Activated CD8-positive, alpha-beta T cell treated with anti-CD3 and anti-CD28 coated beads, Interleukin-2, amount 10 ng/mL, durations not matched to agents 7 days and 5 days (primary cell): ENCODE results near the gene VIPR2. TPM values are rescaled to one million over a fixed set of nuclear protein-coding genes. Genes with fewer than 3 reads are reported as not detected.

Experiments
- ATAC-seq: fragments of 150-1000 bp; cut with Tn5 transposase; one replicate; pipeline ENCODE4 v1.10.0; 2021; ENCODE audit warnings: moderate library complexity
- CTCF ChIA-PET: fragments of 350-600 bp; sonication (Branson Sonifier 250); formaldehyde crosslinking; loops from one replicate; lab custom pipeline; 2021; ENCODE audit warnings: antibody characterized with exemption; lab: Charles Lee
- POLR2A ChIA-PET: fragments of 350-600 bp; sonication (Branson Sonifier 250); formaldehyde crosslinking; loops from one replicate; lab custom pipeline; 2021; ENCODE audit warnings: antibody characterized with exemption; lab: Charles Lee
- DNase-seq: peaks from one replicate; pipeline ENCODE4 v3.0.0-alpha.2; 2020
- H3K27ac Mint-ChIP-seq: one replicate; pipeline ENCODE4 v1.8.0; 2021; ENCODE audit warnings: mild to moderate bottlenecking, mixed read lengths
- H3K27me3 Mint-ChIP-seq: one replicate; pipeline ENCODE4 v1.8.0; 2021; ENCODE audit warnings: low read depth, mixed read lengths
- H3K36me3 Mint-ChIP-seq: one replicate; pipeline ENCODE4 v1.8.0; 2021; ENCODE audit warnings: low read depth, mixed read lengths
- H3K4me1 Mint-ChIP-seq: one replicate; pipeline ENCODE4 v1.8.0; 2021; ENCODE audit warnings: low read depth, mixed read lengths
- H3K4me3 Mint-ChIP-seq: one replicate; pipeline ENCODE4 v1.8.0; 2021; ENCODE audit warnings: mild to moderate bottlenecking, mixed read lengths
- H3K9me3 Mint-ChIP-seq: one replicate; pipeline ENCODE4 v1.8.0; 2022; ENCODE audit warnings: mixed read lengths; ENCODE audit not compliant: insufficient read depth
- total RNA-seq, 2 experiments: library from RNA; stranded (reverse); gene quantifications; one replicate each; pipeline ENCODE4 v1.2.3, GENCODE V29; 2021

VIPR2 gene
- total RNA-seq, 2 experiments from 2014 or later: not detected

DNA sequence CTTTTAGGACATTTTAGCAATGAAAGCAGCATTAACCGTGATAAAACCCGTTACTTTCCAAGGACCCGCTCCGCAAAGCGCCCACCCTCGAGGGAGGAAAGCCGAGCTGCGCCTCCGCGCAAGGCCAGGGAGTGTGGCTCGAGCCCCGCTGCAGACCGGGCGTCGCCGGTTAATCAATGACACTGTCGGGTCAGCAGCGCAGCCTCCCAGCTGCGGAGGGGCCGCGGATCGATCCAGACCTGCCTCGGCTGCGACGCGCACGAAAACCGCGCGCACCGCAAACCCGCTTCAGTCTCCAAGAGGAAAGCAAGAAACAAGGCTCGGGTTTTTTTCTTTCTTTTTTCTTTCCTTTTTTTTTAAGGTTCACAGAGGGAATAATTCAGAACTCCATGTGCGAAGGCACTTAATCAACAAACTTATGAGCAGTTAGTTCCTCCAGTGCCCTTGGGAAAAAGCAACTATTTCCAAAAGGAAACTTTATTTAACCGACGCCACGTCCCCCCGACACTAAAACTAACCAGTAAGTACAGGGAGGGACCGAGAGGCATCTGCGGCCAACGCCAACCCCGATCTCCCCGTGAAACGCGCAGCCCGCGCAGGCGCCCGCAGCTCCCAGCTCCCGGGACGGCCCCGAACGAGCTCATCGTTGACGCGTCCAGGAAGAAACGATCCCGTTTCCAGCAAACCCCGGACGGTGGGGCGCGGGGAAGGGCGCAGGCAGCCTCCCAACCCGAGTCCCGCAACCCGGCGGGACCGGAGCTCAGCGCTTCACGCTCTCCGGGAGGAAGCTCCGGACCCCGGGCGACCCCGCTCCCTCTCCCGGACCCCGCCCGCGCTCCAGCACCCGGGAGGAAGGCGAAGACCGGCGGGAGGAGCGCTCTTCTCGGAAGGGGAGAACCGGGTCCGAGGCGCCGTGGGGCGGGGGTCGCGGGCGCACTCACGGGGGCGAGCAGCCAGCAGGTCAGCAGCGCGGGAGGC lies 598 bp downstream of the VIPR2 start:
- Mint-ChIP-seq H3K9me3 (no peaks in the 10 kb centered on the region), H3K27me3 (peaks cover 34% of the 10 kb centered on the region), H3K4me1 (peaks cover 3% of the 10 kb centered on the region), H3K36me3 (no peaks in the 10 kb centered on the region), H3K4me3 (peak overlapping the region; percentile 37), H3K27ac (no peak overlapping the region)
- ATAC-seq (no peak), DNase-seq (no peak)
- CTCF ChIA-PET: no interaction called here
- POLR2A ChIA-PET: no interaction called here

DNA sequence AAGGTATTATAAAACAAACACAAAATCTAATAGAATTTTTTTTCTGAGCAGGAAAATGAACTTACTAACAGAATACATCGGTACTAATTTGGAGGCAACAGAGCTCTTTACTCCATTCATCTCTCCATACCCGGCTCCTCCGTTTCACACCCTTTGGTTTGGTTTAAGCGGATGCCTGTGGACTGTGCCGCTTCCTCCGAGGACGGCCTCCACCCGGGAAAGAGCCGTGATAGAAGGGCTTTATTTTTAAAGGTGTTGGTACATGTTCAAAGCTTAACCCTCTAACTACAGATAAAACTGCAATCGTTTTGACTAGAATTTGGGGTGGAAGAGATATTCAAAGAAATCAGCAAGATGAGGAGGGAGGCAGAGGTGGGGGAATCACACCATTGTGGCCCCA lies 1.9 kb downstream of the VIPR2 start:
- Mint-ChIP-seq H3K9me3 (no peaks in the 10 kb centered on the region), H3K4me1 (peaks cover 3% of the 10 kb centered on the region), H3K36me3 (no peaks in the 10 kb centered on the region), H3K4me3 (no peak overlapping the region), H3K27me3 (peaks cover 29% of the 10 kb centered on the region), H3K27ac (no peak overlapping the region)
- ATAC-seq (no peak), DNase-seq (no peak)
- ChIA-PET POLR2A (no interaction called here), CTCF (interaction anchor here (1.6 kb wide), 1 partner anchor 166 kb away, joined by 4 read pairs; no protein-coding TSS in a partner anchor)

DNA sequence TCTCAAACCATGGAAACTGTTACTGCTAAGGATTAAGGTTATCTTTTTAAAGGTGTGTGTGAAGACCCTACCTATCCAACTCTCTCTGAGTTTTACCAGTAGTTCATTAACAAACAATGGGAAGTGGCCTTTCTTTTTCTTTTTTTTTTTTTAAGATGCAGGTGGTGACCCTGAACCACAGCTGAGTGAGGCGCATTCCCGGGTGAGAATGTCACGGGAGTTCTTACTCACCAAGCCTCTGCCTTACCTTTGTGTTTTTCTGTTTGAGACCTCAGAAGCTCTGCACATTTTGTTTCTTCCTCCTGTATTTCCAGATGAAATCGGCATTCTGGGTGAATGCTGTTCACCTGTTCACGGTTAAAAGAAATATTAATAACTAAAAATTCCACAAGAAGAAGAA lies 2.5 kb downstream of the VIPR2 start:
- no peak overlapping the region for H3K4me3 Mint-ChIP-seq
- H3K9me3 Mint-ChIP-seq: no peaks in the 10 kb centered on the region
- DNase-seq: no peak
- H3K27me3 Mint-ChIP-seq: peaks cover 29% of the 10 kb centered on the region
- H3K36me3 Mint-ChIP-seq: no peaks in the 10 kb centered on the region
- no peak for ATAC-seq
- POLR2A ChIA-PET: no interaction called here
- H3K27ac Mint-ChIP-seq: no peak overlapping the region
- H3K4me1 Mint-ChIP-seq: peaks cover 3% of the 10 kb centered on the region
- CTCF ChIA-PET: interaction anchor here (1.6 kb wide), 1 partner anchor 165 kb away, joined by 4 read pairs; no protein-coding TSS in a partner anchor

DNA sequence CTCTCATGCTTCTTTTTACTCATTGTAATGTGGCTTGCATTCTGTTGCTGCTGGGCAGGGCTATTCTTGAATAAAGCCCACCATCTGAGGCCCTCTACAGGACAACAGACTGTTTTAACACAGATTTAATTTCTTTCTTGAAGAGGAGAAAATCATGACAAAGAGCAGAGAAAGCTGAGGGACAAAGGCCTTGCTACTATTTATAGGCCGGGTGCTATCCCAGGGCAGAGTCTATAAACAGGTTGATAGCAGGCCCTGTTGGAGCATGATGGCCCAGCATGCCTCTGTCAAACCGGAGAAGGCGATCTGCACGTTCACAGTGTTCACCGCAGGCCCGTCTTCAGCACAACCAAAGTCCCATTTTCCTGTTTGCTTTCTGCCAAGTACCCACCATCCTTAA lies 3.0 kb downstream of the VIPR2 start:
- Mint-ChIP-seq H3K27me3 (peaks cover 29% of the 10 kb centered on the region), H3K4me3 (no peak overlapping the region), H3K9me3 (no peaks in the 10 kb centered on the region), H3K27ac (no peak overlapping the region), H3K4me1 (peaks cover 3% of the 10 kb centered on the region), H3K36me3 (no peaks in the 10 kb centered on the region)
- ATAC-seq (no peak), DNase-seq (no peak)
- ChIA-PET CTCF (no interaction called here), POLR2A (no interaction called here)

DNA sequence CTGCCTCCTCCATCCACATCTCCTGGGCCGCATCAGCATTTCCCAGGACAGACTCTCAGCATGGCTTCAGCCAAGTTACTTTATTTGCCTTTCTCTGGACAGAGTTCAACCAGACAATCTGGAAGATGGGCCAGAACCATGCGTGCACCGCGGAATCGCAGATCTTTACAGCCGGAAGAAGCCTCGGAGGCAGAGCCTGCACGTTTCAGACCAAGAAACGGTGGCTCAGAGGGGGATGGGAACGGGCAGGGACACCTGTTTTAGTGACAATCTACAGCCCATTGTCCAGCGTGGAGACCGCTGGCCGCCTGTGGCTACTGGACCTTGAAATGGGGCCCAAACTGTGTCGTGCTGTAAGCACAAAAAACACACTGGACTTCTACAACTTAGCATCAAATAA lies 3.5 kb downstream of the VIPR2 start:
- CTCF ChIA-PET: no interaction called here
- POLR2A ChIA-PET: no interaction called here
- Mint-ChIP-seq H3K36me3 (no peaks in the 10 kb centered on the region), H3K4me3 (no peak overlapping the region), H3K27me3 (peaks cover 29% of the 10 kb centered on the region), H3K27ac (no peak overlapping the region), H3K9me3 (no peaks in the 10 kb centered on the region), H3K4me1 (peaks cover 3% of the 10 kb centered on the region)
- ATAC-seq (no peak), DNase-seq (no peak)

DNA sequence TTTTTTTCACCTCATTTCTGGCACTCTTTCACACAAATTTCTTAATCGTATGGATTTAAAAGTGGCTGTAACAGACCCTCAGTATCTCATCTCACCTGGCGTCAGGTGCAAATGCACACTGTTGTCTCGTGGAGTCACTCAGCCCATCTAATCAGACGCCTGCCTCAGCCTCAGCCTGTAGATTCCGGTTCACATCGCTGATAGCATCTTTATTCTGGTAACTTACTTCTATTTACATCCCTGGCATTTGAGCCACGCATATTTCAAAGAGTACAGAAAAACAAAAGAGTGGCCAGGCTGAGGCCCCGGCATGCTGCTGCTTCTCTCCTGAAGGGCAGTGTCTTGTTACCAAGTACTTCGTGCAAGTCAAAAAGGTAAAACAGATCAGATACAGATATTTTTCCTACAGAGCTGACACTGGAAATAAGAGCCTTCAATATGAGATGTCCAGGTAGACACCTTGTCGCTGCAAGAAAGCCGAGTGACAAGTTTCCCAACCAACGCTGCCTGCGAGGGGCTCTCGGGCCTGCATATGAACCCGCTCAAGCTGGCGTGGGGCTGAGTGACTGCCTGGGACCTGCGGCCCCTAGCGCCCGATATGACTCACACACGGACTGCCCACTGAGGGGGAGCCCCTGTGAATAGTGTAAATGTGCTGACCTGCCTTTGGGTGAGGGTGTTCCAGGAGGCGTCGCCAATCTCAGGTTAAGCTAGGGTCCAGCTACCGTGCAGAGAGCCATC lies 4.3 kb downstream of the VIPR2 start:
- no peaks in the 10 kb centered on the region for H3K9me3 Mint-ChIP-seq
- H3K27ac Mint-ChIP-seq: no peak overlapping the region
- no peaks in the 10 kb centered on the region for H3K36me3 Mint-ChIP-seq
- ATAC-seq: no peak
- ChIA-PET POLR2A (no interaction called here), CTCF (no interaction called here)
- no peak overlapping the region for H3K4me3 Mint-ChIP-seq
- H3K4me1 Mint-ChIP-seq: peaks cover 3% of the 10 kb centered on the region
- peaks cover 27% of the 10 kb centered on the region for H3K27me3 Mint-ChIP-seq
- no peak for DNase-seq

DNA sequence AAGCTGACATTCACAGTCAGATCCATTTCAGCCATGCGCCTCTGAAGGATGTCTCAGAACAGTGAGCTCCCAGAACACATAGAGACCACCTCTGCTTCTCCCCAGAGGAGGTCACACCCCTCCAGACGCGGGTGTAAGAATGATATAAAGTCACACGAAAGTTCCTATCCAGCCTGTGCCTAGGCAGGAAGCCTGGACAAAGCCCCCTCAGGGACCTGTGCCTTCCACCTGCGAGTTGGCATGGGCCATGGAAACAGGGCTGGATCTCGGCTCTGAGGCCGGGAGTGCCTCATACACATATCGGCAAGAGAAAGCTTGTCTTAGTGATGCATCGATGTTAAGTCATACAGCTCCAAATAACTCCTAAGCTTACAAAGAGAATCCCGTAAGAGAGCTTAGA lies 5.0 kb downstream of the VIPR2 start:
- Mint-ChIP-seq H3K4me3 (no peak overlapping the region), H3K4me1 (no peaks in the 10 kb centered on the region), H3K36me3 (no peaks in the 10 kb centered on the region), H3K9me3 (no peaks in the 10 kb centered on the region), H3K27ac (no peak overlapping the region), H3K27me3 (peaks cover 25% of the 10 kb centered on the region)
- DNase-seq (no peak), ATAC-seq (no peak)
- CTCF ChIA-PET: no interaction called here
- POLR2A ChIA-PET: no interaction called here

DNA sequence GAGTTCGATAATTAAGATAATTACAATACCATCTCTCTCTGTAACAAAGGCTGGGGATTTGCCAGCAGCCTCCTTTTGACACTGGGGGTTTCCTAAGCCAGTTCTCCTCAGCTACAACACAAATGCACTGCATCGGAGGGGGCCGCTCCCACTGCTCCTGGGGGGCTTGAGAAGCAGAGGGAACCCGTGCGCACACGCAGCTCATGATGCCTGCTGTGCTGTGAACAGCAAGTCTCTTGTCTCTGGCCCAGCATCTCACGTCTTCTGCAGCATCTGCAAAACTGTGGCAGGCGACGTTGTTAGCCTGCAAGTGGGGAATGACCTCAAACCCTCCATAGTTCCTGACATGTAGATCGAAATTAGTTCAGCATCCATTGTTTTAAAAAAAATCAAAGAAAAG lies 5.5 kb downstream of the VIPR2 start:
- H3K27ac Mint-ChIP-seq: no peak overlapping the region
- H3K9me3 Mint-ChIP-seq: no peaks in the 10 kb centered on the region
- no peaks in the 10 kb centered on the region for H3K36me3 Mint-ChIP-seq
- H3K4me1 Mint-ChIP-seq: no peaks in the 10 kb centered on the region
- H3K27me3 Mint-ChIP-seq: peaks cover 24% of the 10 kb centered on the region
- ATAC-seq: no peak
- no peak overlapping the region for H3K4me3 Mint-ChIP-seq
- CTCF ChIA-PET: no interaction called here
- no peak for DNase-seq
- POLR2A ChIA-PET: no interaction called here

DNA sequence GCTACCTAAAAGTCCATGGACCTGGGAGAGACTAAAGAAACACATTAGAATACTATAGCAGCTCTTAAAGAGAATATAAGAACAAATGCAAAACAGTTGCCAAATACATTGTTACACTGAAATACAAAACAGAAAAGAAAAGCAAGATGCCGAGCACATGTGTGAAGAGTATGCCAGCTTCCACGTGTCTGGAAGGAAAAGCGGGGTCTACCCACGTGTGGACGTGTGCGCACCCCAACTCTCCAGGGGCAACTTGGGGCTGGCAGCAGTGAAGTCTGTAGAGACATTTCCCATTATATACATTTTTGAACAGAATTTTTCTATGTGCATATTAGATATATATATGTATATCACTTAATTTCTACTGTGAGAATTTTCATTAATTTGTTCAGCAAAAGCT lies 6.2 kb downstream of the VIPR2 start:
- H3K4me3 Mint-ChIP-seq: no peak overlapping the region

DNA sequence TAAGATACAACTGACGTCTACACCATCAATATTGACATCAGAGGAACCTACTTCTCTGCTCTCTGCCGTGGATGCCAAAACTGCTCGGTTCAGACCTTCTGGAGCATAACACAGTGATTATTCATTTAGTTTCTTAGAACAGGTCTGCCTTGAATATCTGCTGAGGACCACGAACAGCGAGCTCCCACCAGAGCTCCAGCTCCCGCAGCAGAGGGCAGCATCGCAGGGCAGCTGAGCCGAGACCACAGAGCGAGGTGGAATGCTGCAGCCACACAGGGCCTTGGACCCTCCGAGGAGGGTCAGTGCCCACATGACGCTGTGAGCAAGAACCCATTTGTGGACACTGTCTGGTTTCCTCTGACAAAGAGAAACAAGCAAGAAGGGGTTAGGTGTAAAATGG lies 6.8 kb downstream of the VIPR2 start:
- Mint-ChIP-seq H3K36me3 (no peaks in the 10 kb centered on the region), H3K4me3 (no peak overlapping the region), H3K27me3 (peaks cover 13% of the 10 kb centered on the region), H3K4me1 (no peaks in the 10 kb centered on the region), H3K9me3 (no peaks in the 10 kb centered on the region), H3K27ac (no peak overlapping the region)
- ATAC-seq (no peak), DNase-seq (no peak)
- ChIA-PET CTCF (no interaction called here), POLR2A (no interaction called here)

More for the DNA sequence above, 6.2 kb downstream of the VIPR2 start:
- ATAC-seq (no peak), DNase-seq (no peak)
- Mint-ChIP-seq H3K27me3 (peaks cover 17% of the 10 kb centered on the region), H3K4me1 (no peaks in the 10 kb centered on the region), H3K27ac (no peak overlapping the region), H3K36me3 (no peaks in the 10 kb centered on the region), H3K9me3 (no peaks in the 10 kb centered on the region)
- ChIA-PET CTCF (no interaction called here), POLR2A (no interaction called here)

DNA sequence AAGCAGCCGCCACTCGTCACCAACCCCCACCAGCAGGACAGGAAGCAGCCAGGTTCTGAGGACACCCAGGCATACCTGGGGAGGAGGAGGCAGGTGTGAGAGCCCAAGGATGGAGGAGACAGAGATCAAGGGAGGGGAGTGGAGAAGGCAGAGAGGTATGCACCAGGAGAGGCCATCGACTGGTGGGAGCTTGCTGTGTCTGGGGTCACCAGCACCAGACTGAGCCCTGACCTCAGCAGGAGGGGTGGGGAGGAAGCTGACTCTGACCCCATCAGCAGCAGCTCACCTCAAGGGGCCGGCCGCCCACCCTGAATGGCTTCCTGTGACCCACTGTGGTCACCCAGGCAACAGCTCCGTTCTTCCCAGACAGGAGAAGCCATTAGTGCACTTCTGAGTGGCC lies 7.8 kb downstream of the VIPR2 start:
- ATAC-seq (no peak), DNase-seq (no peak)
- Mint-ChIP-seq H3K27me3 (peaks cover 7% of the 10 kb centered on the region), H3K9me3 (no peaks in the 10 kb centered on the region), H3K27ac (no peak overlapping the region), H3K4me1 (no peaks in the 10 kb centered on the region), H3K4me3 (no peak overlapping the region), H3K36me3 (no peaks in the 10 kb centered on the region)
- ChIA-PET CTCF (no interaction called here), POLR2A (no interaction called here)

DNA sequence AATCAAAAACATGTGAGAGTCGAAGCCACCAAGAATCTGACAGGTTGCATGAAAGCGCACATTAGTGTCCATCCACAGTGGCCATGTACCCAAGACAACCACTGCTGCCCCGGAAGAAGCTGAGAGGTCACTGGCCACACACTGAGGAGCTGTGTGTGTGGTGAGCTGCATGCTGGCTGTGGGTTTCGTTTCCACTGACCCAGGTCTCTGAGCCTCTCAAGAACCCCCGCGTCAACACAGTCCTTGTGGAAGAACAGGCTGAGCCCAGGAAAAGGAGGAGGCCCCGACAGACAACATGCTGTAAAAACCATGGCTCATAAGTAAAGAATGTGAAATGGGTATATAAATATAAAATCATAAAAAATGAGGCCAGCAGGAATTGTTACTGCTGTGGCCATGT lies 8.2 kb downstream of the VIPR2 start:
- ATAC-seq (no peak), DNase-seq (no peak)
- H3K27ac Mint-ChIP-seq: no peak overlapping the region
- no peak overlapping the region for H3K4me3 Mint-ChIP-seq
- no peaks in the 10 kb centered on the region for H3K36me3 Mint-ChIP-seq
- H3K9me3 Mint-ChIP-seq: no peaks in the 10 kb centered on the region
- peaks cover 3% of the 10 kb centered on the region for H3K27me3 Mint-ChIP-seq
- no peaks in the 10 kb centered on the region for H3K4me1 Mint-ChIP-seq
- POLR2A ChIA-PET: no interaction called here
- CTCF ChIA-PET: no interaction called here
